NCI-H69 (cell line): ENCODE data around the gene CEPT1.

ENCODE experiments used
- DNase-seq: peaks from one replicate; lab custom pipeline; 2025; lab: John Stamatoyannopoulos, UW

CEPT1 gene

GRCh38 chr1:111228748-111229126, 88.7 kb downstream of the CEPT1 start:
- no peak for DNase-seq

GRCh38 chr1:111232134-111232533, 92.1 kb downstream of the CEPT1 start:
- DNase-seq: no peak

GRCh38 chr1:111234258-111234657, 94.2 kb downstream of the CEPT1 start:
- no peak for DNase-seq
